Measurements from ENCODE around the gene CADPS. TPM values are rescaled to one million over a fixed set of nuclear protein-coding genes. Genes with fewer than 3 reads are reported as not detected.

The CADPS gene
- total RNA-seq, 1 experiment from 2014 or later: not detected

DNA sequence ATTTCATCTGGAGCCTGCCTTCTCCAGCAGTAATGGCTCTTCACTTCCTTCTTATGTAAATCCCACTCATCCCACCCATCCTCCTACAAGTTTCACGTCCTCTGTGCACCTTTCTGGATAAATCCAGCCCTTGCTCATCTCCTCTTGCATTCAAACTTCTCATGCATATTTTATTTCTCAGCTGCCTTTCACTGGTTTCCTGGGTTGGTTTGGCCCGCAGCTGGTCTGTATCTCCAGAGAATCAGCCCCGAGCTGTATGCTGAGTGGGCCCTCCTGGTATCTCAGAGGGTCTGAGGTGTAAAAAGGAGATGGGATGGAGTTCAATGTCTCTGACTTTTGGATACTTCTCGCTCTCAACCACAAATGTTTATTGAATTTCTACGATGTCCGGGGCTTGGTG, 253.3 kb downstream of the CADPS start:
- ChIA-PET CTCF (interaction anchor here (0.7 kb wide), 1 partner anchor 24 kb away, joined by 3 read pairs; no protein-coding TSS in a partner anchor), POLR2A (no interaction called here)
- H3K4me3 ChIP-seq (ENCODE audit: low read depth in 2 of 2, low read length in 2 of 2): no peak overlapping the region
- in situ Hi-C loops (cut with HindIII; ENCODE audit: low pct_unique_long_range_greater_than_20kb, low sequenced_read_pairs): no loop called here
- BruUV-seq (replicated peaks): no TSS peak
- H3K9me3 ChIP-seq (ENCODE audit: control insufficient read depth, insufficient read depth, low read depth, low read length): no peaks in the 10 kb centered on the region
- no peaks in the 10 kb centered on the region; the same call in 1 of the 2 replicates for H3K36me3 ChIP-seq (ENCODE audit: control insufficient read depth, insufficient read depth, low read length)
- no peak for ATAC-seq
- no peak overlapping the region for H3K27ac ChIP-seq (ENCODE audit: low read length)
- no peak for DNase-seq (ENCODE audit: low read depth, low spot score)
- intact Hi-C loops (cut with micrococcal nuclease; ENCODE audit: unreplicated experiment): loop anchor here (5.0 kb wide), 1 partner anchor 610 kb away; no protein-coding TSS in a partner anchor
- no peaks in the 10 kb centered on the region for H3K4me1 ChIP-seq (ENCODE audit: control insufficient read depth, insufficient read depth, low read length)
- no peaks in the 10 kb centered on the region for H3K27me3 ChIP-seq (ENCODE audit: control insufficient read depth, insufficient read depth, low read length)
- TF ChIP-seq, protein P1, sequence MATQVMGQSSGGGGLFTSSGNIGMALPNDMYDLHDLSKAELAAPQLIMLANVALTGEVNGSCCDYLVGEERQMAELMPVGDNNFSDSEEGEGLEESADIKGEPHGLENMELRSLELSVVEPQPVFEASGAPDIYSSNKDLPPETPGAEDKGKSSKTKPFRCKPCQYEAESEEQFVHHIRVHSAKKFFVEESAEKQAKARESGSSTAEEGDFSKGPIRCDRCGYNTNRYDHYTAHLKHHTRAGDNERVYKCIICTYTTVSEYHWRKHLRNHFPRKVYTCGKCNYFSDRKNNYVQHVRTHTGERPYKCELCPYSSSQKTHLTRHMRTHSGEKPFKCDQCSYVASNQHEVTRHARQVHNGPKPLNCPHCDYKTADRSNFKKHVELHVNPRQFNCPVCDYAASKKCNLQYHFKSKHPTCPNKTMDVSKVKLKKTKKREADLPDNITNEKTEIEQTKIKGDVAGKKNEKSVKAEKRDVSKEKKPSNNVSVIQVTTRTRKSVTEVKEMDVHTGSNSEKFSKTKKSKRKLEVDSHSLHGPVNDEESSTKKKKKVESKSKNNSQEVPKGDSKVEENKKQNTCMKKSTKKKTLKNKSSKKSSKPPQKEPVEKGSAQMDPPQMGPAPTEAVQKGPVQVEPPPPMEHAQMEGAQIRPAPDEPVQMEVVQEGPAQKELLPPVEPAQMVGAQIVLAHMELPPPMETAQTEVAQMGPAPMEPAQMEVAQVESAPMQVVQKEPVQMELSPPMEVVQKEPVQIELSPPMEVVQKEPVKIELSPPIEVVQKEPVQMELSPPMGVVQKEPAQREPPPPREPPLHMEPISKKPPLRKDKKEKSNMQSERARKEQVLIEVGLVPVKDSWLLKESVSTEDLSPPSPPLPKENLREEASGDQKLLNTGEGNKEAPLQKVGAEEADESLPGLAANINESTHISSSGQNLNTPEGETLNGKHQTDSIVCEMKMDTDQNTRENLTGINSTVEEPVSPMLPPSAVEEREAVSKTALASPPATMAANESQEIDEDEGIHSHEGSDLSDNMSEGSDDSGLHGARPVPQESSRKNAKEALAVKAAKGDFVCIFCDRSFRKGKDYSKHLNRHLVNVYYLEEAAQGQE (IDR thresholded peaks at IDR 0.05; ENCODE audit: insufficient read depth in 1 of 2, low read depth in 2 of 2, low read length in 1 of 2): no peak
- no peak for TF ChIP-seq TCF7L2 (IDR thresholded peaks at IDR 0.05; ENCODE audit: low read depth, low read length)
- TF ChIP-seq POLR2AphosphoS5 (IDR thresholded peaks at IDR 0.05; ENCODE audit: low read depth, low read length): no peak
- no peak for TF ChIP-seq SIN3A (IDR thresholded peaks at IDR 0.05; ENCODE audit: borderline replicate concordance, insufficient read depth, low read depth, low read length)
- TF ChIP-seq, protein P2, sequence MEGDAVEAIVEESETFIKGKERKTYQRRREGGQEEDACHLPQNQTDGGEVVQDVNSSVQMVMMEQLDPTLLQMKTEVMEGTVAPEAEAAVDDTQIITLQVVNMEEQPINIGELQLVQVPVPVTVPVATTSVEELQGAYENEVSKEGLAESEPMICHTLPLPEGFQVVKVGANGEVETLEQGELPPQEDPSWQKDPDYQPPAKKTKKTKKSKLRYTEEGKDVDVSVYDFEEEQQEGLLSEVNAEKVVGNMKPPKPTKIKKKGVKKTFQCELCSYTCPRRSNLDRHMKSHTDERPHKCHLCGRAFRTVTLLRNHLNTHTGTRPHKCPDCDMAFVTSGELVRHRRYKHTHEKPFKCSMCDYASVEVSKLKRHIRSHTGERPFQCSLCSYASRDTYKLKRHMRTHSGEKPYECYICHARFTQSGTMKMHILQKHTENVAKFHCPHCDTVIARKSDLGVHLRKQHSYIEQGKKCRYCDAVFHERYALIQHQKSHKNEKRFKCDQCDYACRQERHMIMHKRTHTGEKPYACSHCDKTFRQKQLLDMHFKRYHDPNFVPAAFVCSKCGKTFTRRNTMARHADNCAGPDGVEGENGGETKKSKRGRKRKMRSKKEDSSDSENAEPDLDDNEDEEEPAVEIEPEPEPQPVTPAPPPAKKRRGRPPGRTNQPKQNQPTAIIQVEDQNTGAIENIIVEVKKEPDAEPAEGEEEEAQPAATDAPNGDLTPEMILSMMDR (IDR thresholded peaks at IDR 0.05): no peak

DNA sequence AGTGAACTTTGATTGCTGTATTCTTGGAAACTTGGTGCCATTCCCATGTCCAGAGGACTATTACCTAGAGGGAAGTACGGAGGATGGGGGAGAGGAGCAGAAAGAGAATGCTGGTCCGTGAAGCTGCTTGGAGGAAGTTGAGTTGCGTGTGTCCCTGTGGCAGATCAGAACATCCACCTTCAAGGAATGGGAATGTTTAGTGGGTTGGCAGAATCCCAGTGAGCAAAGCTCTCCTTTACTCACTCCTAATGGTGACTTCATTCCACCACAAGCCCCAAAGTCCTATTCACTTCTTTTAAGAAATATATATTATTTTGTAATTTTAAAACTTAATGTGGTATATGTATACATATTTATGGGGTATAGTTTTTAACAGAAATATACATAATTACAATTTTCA, 254.0 kb downstream of the CADPS start:
- Histone ChIP-seq H3K27ac (ENCODE audit: low read length) (no peak overlapping the region), H3K4me3 (ENCODE audit: low read depth in 2 of 2, low read length in 2 of 2) (no peak overlapping the region), H3K27me3 (ENCODE audit: control insufficient read depth, insufficient read depth, low read length) (no peaks in the 10 kb centered on the region), H3K4me1 (ENCODE audit: control insufficient read depth, insufficient read depth, low read length) (no peaks in the 10 kb centered on the region), H3K9me3 (ENCODE audit: control insufficient read depth, insufficient read depth, low read depth, low read length) (no peaks in the 10 kb centered on the region), H3K36me3 (ENCODE audit: control insufficient read depth, insufficient read depth, low read length) (no peaks in the 10 kb centered on the region; the same call in 1 of the 2 replicates)
- in situ Hi-C loops (cut with HindIII; ENCODE audit: low pct_unique_long_range_greater_than_20kb, low sequenced_read_pairs): no loop called here
- intact Hi-C loops (cut with micrococcal nuclease; ENCODE audit: unreplicated experiment): loop anchor here (5.0 kb wide), 1 partner anchor 611 kb away; no protein-coding TSS in a partner anchor
- ChIA-PET CTCF (interaction anchor here (0.7 kb wide), 1 partner anchor 25 kb away, joined by 3 read pairs; no protein-coding TSS in a partner anchor), POLR2A (no interaction called here)
- no TSS peak for BruUV-seq (replicated peaks)
- no peak for ATAC-seq
- TF ChIP-seq, protein P1 (IDR thresholded peaks at IDR 0.05; ENCODE audit: insufficient read depth in 1 of 2, low read depth in 2 of 2, low read length in 1 of 2): no peak
- TF ChIP-seq, protein P2 (IDR thresholded peaks at IDR 0.05): no peak
- TF ChIP-seq TCF7L2 (IDR thresholded peaks at IDR 0.05; ENCODE audit: low read depth, low read length) (no peak), POLR2AphosphoS5 (IDR thresholded peaks at IDR 0.05; ENCODE audit: low read depth, low read length) (no peak), SIN3A (IDR thresholded peaks at IDR 0.05; ENCODE audit: borderline replicate concordance, insufficient read depth, low read depth, low read length) (no peak)
- DNase-seq (ENCODE audit: low read depth, low spot score): no peak
